Prostate gland (tissue), 2 donors: ENCODE measurements around the gene POLA2. TPM values are rescaled to one million over a fixed set of nuclear protein-coding genes. Genes with fewer than 3 reads are reported as not detected.

Experiments
- DNase-seq: peaks from one replicate; pipeline ENCODE4 v3.0.0-alpha.2; 2019; ENCODE audit warnings: low spot score
- H3K27ac ChIP-seq, 2 donors: fragments of 200-600 bp; sonication (generic); 2 replicates each; pipeline ENCODE4 v1.5.1; 2017 to 2019
- H3K27me3 ChIP-seq: fragments of 200-600 bp; sonication (generic); replicated peaks from 2 replicates; pipeline ENCODE4 v1.5.1; 2019; ENCODE audit not compliant: insufficient read depth
- H3K36me3 ChIP-seq, 2 donors: fragments of 200-600 bp; sonication (generic); 1 replicate in 1 of 2; 2 replicates in 1 of 2; pipeline versions ENCODE4 v1.5.1 to v1.8.1; 2017 to 2019
- H3K4me1 ChIP-seq: fragments of 200-600 bp; sonication (generic); replicated peaks from 2 replicates; pipeline ENCODE4 v1.5.1; 2019
- H3K4me3 ChIP-seq, 2 donors: fragments of 200-600 bp; sonication (generic); 2 replicates each; pipeline ENCODE4 v1.5.1; 2017 to 2019
- H3K9me3 ChIP-seq: fragments of 200-600 bp; sonication (generic); 2 replicates; pipeline ENCODE4 v1.5.1; 2017
- CTCF ChIP-seq, 4 experiments: fragments of 200-600 bp in 2 of 4; fragments of 450-650 bp in 2 of 4; sonication (generic) in 2 of 4; IDR thresholded peaks; 1 replicate in 3 of 4; 2 replicates in 1 of 4; pipeline ENCODE4 v1.5.1; 2016 to 2019; ENCODE audit warnings: antibody characterized with exemption in 4 of 4, mild to moderate bottlenecking in 2 of 4, moderate library complexity in 2 of 4
- POLR2A ChIP-seq: fragments of 450-650 bp; IDR thresholded peaks from one replicate; pipeline ENCODE4 v1.6.1; 2016; ENCODE audit warnings: antibody characterized with exemption, mild to moderate bottlenecking
- POLR2AphosphoS5 ChIP-seq: sonication (generic); formaldehyde crosslinking; IDR thresholded peaks from one replicate; pipeline ENCODE4 v1.6.1; 2017; ENCODE audit warnings: antibody characterized with exemption
- WGBS: methylation state at CpG from one replicate; pipeline ENCODE4 v1.1.5; 2018; 5-methylcytosine and 5-hydroxymethylcytosine counted together
- intact Hi-C: fragments of 100-400 bp; cut with DNase I; formaldehyde crosslinking; loops from one replicate; pipeline ENCODE4 v1.14.2; 2022
- total RNA-seq, 2 donors: library from RNA; depleted of rRNA; stranded (reverse); fragments of >200 nt; gene quantifications; one replicate each; pipeline ENCODE4 v1.1.0, GENCODE V29; 2016

POLA2 gene
- total RNA-seq, 2 donors from 2014 or later: 21.6 to 25.9 TPM

DNA sequence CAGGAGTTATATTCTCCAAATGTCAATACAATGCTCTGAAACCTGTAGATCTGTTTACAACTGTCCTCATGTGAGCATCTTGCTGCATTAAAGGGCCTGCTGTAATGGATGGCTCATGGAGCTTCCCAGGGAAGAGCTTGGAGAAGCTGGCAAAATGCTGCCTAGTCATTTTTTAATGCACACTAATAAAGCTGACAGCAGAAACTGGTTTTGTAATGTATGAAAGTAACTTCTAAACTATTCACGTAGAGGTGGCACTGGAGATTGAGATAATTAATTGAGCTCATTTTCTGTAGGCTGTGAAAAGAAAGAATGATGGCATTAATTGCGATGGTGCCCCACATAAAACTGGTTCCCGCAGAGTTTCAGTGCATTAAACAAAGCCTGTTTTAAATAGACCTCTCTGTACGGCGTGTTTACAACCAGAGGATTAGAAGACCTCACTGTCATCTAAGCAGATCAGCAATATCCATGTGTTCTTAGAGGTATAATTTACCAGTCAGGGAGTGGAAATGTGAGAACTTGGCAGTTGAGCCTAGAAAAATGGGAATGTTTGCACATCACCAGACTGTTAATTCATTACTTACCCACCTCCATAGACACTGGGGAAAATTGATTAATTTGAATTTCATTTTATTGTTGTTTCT lies 16.0 kb downstream of the POLA2 start:
- Histone ChIP-seq H3K9me3 (no peaks in the 10 kb centered on the region), H3K27me3 (no peaks in the 10 kb centered on the region), H3K36me3 (no peaks in the 10 kb centered on the region), H3K4me3 (no peak overlapping the region), H3K27ac (no peak overlapping the region), H3K4me1 (no peaks in the 10 kb centered on the region)
- no peak for TF ChIP-seq POLR2A
- TF ChIP-seq POLR2AphosphoS5: no peak
- TF ChIP-seq CTCF (IDR thresholded peaks at IDR 0.05): no peak
- 49% methylated on average over 5 of the region's 5 CpGs for WGBS
- DNase-seq: no peak
- intact Hi-C loops: loop anchor here (1.0 to 10.0 kb wide), 2 partner anchors 38 to 247 kb away; partner anchors contain the start of gene SCYL1

GRCh38 chr11:65278356-65278755 lies 16.6 kb downstream of the POLA2 start:
- Histone ChIP-seq H3K36me3 (no peaks in the 10 kb centered on the region), H3K9me3 (no peaks in the 10 kb centered on the region), H3K4me1 (no peaks in the 10 kb centered on the region), H3K4me3 (no peak overlapping the region), H3K27me3 (no peaks in the 10 kb centered on the region), H3K27ac (no peak overlapping the region)
- intact Hi-C loops: loop anchor here (1.0 to 10.0 kb wide), 2 partner anchors 37 to 246 kb away; partner anchors contain the start of gene SCYL1
- WGBS: 77% methylated on average over 2 of the region's 2 CpGs
- no peak for DNase-seq
- TF ChIP-seq POLR2AphosphoS5 (no peak), POLR2A (no peak), CTCF (IDR thresholded peaks at IDR 0.05) (no peak)

DNA sequence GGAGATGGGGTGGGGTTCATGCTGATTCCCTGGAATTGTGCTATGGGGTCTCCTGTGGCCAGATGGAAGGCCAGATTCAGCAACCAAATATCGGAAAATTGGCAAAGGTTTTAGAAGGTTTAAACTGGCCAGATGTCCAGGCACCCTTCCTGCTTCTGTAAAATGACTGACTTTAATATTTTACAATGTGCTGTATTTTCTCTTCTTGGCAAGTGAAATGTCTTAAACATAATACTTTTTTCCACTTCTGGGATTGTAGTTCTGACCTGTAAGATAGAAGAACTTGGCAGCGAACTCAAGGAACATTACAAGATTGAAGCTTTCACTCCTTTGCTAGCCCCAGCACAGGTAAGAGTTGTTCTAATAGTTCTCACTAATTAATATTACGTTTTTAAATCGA lies 17.5 kb downstream of the POLA2 start:
- intact Hi-C loops: loop anchor here (10.0 kb wide), 1 partner anchor 246 kb away; the partner anchor contains the start of gene SCYL1
- no peaks in the 10 kb centered on the region for H3K4me1 ChIP-seq
- no peaks in the 10 kb centered on the region for H3K9me3 ChIP-seq
- no peak overlapping the region for H3K4me3 ChIP-seq
- DNase-seq: no peak
- no peak for TF ChIP-seq POLR2AphosphoS5
- TF ChIP-seq CTCF (IDR thresholded peaks at IDR 0.05): no peak
- H3K27ac ChIP-seq: no peak overlapping the region
- H3K27me3 ChIP-seq: no peaks in the 10 kb centered on the region
- no peaks in the 10 kb centered on the region for H3K36me3 ChIP-seq
- WGBS: 94% methylated on average over 4 of the region's 4 CpGs

- no peak for DNase-seq
- no peak overlapping the region for H3K27ac ChIP-seq
- TF ChIP-seq POLR2AphosphoS5: no peak
- TF ChIP-seq CTCF (IDR thresholded peaks at IDR 0.05): no peak
- no peak for TF ChIP-seq POLR2A
- no peaks in the 10 kb centered on the region for H3K9me3 ChIP-seq
- H3K4me1 ChIP-seq: no peaks in the 10 kb centered on the region
- H3K36me3 ChIP-seq: no peaks in the 10 kb centered on the region
- WGBS: 37% methylated on average over 5 of the region's 5 CpGs
- H3K27me3 ChIP-seq: no peaks in the 10 kb centered on the region
- no peak overlapping the region for H3K4me3 ChIP-seq
- intact Hi-C loops: loop anchor here (10.0 kb wide), 1 partner anchor 245 kb away; the partner anchor contains the start of gene SCYL1
Observed at GRCh38 chr11:65279741-65280440, 18.1 kb downstream of the POLA2 start.

DNA sequence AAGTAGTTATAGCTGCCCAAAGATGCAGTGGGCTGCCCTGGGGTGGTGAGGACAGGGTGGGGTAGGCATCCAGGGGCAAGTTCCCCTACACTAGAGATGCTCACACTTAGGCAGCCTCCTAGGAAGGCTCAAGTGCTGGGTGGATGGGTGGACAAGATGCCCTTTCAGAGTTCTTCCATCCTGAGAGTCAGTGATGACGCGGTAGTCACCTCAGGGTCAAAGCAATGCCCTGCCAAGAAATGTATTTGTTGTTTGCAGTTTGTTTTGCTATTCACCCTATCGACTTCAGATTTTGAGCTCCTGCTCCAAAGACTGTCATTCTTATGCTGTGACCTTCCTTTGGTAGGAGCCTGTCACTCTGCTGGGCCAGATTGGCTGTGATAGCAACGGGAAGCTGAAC lies 18.9 kb downstream of the POLA2 start:
- Histone ChIP-seq H3K27me3 (no peaks in the 10 kb centered on the region), H3K27ac (no peak overlapping the region), H3K4me3 (no peak overlapping the region), H3K4me1 (no peaks in the 10 kb centered on the region), H3K36me3 (no peaks in the 10 kb centered on the region), H3K9me3 (no peaks in the 10 kb centered on the region)
- TF ChIP-seq CTCF (IDR thresholded peaks at IDR 0.05) (no peak), POLR2AphosphoS5 (no peak)
- DNase-seq: no peak
- intact Hi-C loops: no loop called here
- 90% methylated on average over 4 of the region's 4 CpGs for WGBS
